Measurements from ENCODE around the gene ATP10A.

ATP10A gene

DNA sequence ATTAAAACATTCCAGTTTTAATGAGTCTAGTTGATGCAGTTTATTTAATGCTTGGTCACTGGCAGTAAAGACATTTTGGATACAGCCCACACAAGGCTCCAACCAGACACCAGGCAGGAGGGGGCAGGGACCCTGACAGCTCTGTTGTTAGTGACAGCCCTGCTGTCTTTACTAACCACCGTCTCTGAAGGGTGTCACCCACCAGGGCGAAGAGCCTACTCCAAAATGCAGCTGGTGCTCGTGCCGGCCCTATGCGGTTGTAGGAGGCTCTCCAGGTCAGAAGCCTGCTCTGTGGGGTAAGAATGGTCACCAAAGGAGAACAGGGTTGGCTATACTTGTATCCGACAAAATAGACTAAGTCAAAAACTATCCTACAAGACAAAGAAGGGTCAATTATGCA, 132.2 kb downstream of the ATP10A start:
- intact Hi-C loops (cut with micrococcal nuclease) = loop anchor here (10.0 kb wide), 1 partner anchor 134 kb away; the partner anchor contains the start of gene ATP10A
- no peak overlapping the region for H3K27ac Mint-ChIP-seq

DNA sequence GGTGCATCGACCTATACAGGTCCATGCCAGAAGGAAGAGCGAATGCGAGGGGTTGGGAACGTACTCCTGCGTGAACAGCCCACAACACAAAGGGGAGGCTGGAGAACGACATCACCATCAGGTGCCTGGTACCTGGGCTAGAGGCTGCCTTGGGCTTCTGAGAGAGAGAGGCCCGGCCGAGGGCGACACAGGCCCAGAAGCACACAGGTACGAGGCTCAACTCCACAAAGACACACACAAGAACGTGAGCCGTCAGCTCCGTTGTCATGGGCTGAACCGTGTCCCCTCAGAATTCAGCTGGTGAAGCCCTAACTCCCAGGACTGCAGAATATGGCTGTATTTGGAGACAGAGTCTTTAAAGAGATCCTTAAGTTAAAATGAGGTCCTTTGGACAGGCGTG, 134.3 kb downstream of the ATP10A start:
- Mint-ChIP-seq H3K27me3 (no peaks in the 10 kb centered on the region), H3K27ac (no peak overlapping the region), H3K4me3 (no peak overlapping the region), H3K36me3 (ENCODE audit: low read depth) (peaks cover 4% of the 10 kb centered on the region), H3K9me3 (no peaks in the 10 kb centered on the region), H3K4me1 (ENCODE audit: low read depth) (peaks cover 11% of the 10 kb centered on the region)
- intact Hi-C loops (cut with micrococcal nuclease) = no loop called here

More for the DNA sequence above, 132.2 kb downstream of the ATP10A start:
- Mint-ChIP-seq H3K4me3 (no peak overlapping the region), H3K4me1 (ENCODE audit: low read depth) (peaks cover 17% of the 10 kb centered on the region), H3K9me3 (no peaks in the 10 kb centered on the region), H3K27me3 (no peaks in the 10 kb centered on the region), H3K36me3 (ENCODE audit: low read depth) (peaks cover under 1% of the 10 kb centered on the region)

DNA sequence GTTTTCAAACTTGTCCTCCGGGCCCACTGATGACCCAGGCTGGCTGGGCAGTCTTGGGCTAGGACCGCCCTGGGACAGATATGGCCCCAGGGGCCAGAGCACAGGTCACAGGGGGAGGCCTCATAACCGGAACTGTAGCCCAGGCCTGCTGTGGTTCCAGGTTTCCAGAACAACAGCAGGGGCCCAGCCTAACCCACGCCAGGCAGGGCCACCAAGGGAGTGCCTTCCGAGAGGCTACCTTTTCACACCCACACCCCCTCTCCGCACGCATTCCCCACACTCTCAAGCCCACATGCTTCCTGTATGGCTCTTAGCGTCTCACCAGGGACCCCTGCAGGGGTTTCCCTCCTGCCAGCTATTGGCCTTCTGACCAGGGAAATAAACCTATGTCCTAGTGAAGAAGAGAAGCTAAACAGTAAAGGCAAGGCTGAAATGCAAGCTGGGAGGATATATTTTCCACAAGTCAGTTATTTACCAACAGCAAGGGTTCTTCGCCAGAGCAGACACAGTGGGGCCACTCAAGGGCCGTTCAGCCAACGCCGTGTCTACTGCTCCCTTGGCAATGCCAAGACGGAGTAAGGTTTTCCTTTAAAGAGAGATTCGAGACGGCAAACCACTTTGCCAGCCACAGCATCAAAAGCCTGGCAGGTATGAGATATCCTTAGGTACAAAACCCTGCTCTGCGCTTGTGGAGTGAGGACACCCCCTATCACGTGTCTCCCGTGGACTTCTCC, 135.1 kb downstream of the ATP10A start:
- Mint-ChIP-seq H3K36me3 (ENCODE audit: low read depth) (peaks cover 4% of the 10 kb centered on the region), H3K4me3 (no peak overlapping the region), H3K9me3 (no peaks in the 10 kb centered on the region), H3K27me3 (no peaks in the 10 kb centered on the region), H3K27ac (no peak overlapping the region), H3K4me1 (ENCODE audit: low read depth) (peaks cover 3% of the 10 kb centered on the region)
- intact Hi-C loops (cut with micrococcal nuclease) = no loop called here

DNA sequence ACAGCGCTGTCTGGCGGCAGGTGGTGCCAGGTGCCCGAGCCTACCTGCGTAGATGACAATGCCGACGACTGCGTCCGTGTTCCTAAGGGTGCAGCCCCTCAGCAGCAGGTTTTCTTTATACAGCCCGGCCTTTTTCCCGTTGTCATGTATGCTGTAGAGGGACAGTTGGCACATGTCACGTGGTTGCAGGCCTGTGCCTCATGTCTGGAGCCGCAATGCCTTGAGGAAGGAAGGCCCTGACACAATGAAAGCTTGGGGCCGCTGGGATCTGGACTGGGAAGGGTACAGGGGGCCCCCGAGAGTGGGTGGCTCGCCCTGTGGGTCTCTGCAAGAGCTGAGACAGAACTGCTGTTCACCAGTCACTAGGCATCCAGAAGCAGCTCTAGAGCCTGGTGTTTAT, 136.0 kb downstream of the ATP10A start:
- H3K4me3 Mint-ChIP-seq = no peak overlapping the region
- H3K36me3 Mint-ChIP-seq (ENCODE audit: low read depth) = peaks cover 6% of the 10 kb centered on the region

DNA sequence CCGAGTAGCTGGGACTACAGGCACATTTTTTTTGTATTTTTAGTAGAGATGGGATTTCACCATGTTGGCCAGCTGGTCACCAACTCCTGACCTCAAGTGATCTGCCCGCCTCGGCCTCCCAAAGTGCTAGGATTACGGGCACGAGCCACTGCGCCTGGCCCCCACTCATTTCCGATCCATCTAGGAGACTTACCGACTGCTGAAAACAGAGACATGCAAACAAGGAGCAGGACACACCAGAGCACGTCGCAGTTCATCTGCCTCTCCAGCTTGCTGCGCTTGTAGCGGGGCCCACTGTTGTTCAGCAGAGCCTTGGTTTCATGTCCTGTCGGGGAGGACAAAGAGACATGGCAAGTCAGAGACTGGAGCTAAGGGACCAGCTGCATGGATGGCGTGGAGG, 137.4 kb downstream of the ATP10A start:
- H3K36me3 Mint-ChIP-seq (ENCODE audit: low read depth) = peaks cover 20% of the 10 kb centered on the region
- H3K27ac Mint-ChIP-seq = no peak overlapping the region
- H3K9me3 Mint-ChIP-seq = no peaks in the 10 kb centered on the region
- intact Hi-C loops (cut with micrococcal nuclease) = no loop called here
- no peak overlapping the region for H3K4me3 Mint-ChIP-seq
- H3K4me1 Mint-ChIP-seq (ENCODE audit: low read depth) = no peaks in the 10 kb centered on the region
- no peaks in the 10 kb centered on the region for H3K27me3 Mint-ChIP-seq

More for the DNA sequence above, 136.0 kb downstream of the ATP10A start:
- Mint-ChIP-seq H3K9me3 (no peaks in the 10 kb centered on the region), H3K27ac (no peak overlapping the region), H3K27me3 (no peaks in the 10 kb centered on the region), H3K4me1 (ENCODE audit: low read depth) (no peaks in the 10 kb centered on the region)
- intact Hi-C loops (cut with micrococcal nuclease) = no loop called here

DNA sequence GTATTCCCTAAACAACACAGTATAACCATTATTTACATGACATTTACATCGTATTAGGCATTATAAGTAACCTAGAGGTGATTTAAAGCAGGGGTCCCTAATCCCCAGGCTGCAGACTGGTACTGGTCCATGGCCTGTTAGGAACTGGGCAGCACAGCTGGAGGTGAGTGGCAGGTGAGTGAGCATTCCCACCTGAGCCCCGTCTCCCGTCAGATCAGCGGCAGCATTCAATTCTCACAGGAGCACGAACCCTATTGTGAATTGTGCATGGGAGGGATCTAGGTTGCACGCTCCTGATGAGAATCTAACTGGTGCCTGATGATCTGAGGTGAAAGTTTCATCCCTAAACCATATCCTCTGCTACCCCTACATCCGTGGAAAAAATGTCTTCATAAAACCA, 138.2 kb downstream of the ATP10A start:
- Mint-ChIP-seq H3K4me3 (no peak overlapping the region), H3K36me3 (ENCODE audit: low read depth) (peaks cover 22% of the 10 kb centered on the region), H3K4me1 (ENCODE audit: low read depth) (no peaks in the 10 kb centered on the region), H3K27me3 (no peaks in the 10 kb centered on the region), H3K27ac (no peak overlapping the region), H3K9me3 (no peaks in the 10 kb centered on the region)
- intact Hi-C loops (cut with micrococcal nuclease) = no loop called here

DNA sequence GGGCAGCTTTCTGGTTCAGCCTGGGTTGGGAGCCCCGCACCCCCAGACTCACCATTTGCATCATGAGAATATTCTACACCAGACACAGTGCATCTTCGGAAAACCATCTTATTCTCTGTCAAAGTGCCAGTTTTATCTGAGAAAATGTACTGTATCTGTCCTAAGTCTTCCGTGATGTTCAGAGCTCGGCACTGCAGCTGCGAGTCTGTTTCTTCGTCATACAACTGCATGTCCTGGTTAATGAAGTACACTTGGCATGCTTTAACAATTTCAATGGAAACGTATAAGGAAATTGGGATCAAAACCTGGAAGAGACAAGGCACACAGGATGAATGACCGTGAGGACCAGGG, 141.5 kb downstream of the ATP10A start:
- Mint-ChIP-seq H3K4me1 (ENCODE audit: low read depth) (peaks cover 9% of the 10 kb centered on the region), H3K9me3 (no peaks in the 10 kb centered on the region), H3K27ac (no peak overlapping the region), H3K36me3 (ENCODE audit: low read depth) (peaks cover 22% of the 10 kb centered on the region), H3K4me3 (no peak overlapping the region), H3K27me3 (peaks cover 2% of the 10 kb centered on the region)
- intact Hi-C loops (cut with micrococcal nuclease) = no loop called here

DNA sequence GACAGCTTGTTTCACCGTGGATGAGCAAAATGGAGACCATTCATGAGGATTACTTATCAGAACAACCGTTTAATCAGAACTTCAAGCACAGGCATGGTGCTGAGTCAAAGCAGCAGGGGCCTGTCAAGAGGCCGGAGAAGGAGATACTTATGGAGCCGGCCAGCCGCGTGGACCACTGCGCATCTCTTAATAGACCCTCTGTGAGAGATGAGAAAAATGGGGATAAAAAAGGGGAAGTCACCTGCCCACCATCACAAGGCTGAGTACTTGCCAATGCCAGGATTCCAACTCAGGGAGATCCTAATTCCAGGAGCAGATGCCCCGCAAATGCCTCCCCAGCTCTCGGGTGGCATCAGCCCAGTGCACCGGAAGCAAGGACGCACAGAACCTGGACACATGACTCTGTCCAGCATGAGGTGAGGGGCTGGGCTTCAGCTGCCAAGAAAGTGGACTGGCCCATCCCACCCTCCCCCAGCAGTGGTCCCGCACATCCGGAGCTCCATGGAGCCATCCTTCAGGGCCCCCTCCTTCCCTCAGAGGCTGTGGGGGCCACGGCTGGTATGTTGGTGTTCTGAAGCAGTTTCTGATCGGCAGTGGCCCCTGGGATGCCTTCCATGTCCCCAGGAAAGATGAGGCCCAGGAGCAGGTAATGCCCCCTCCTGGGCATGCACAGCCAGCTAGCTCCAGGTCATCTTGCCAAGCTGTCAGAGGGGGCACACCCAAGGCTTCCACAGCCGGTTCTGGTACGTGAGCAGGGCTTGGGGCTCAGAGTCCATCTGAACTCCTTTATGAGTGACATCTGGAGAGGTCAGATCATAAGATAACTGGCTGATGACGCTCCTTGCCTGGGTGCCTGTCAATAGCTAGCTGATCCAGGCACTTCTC, 143.8 kb downstream of the ATP10A start:
- Mint-ChIP-seq H3K9me3 (no peaks in the 10 kb centered on the region), H3K36me3 (ENCODE audit: low read depth) (peaks cover 18% of the 10 kb centered on the region)

DNA sequence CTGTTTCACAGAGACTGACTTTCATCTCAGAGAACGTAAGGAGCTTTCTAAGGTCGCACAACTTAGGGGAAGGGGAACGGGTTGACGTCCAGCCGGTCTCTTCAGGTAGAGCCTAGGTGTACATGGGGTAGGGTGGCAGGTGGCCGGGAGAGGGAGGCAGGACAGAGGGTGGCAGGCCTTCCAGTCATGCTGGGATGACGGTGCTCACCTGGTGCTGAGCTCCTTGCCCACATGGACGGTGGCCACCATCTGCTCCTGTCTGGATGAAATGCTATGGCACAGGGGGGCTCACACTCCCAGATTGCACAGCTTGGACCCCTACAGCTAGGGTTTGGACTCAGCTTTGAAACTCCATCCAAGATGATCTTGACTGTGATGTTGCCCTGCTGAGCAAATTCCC, 144.5 kb downstream of the ATP10A start:
- peaks cover 9% of the 10 kb centered on the region for H3K4me1 Mint-ChIP-seq (ENCODE audit: low read depth)
- no peak overlapping the region for H3K4me3 Mint-ChIP-seq
- peaks cover 2% of the 10 kb centered on the region for H3K27me3 Mint-ChIP-seq
- intact Hi-C loops (cut with micrococcal nuclease) = no loop called here
- H3K36me3 Mint-ChIP-seq (ENCODE audit: low read depth) = peaks cover 23% of the 10 kb centered on the region
- no peaks in the 10 kb centered on the region for H3K9me3 Mint-ChIP-seq
- H3K27ac Mint-ChIP-seq = no peak overlapping the region

More for the DNA sequence above, 143.8 kb downstream of the ATP10A start:
- H3K4me3 Mint-ChIP-seq = no peak overlapping the region
- H3K27ac Mint-ChIP-seq = no peak overlapping the region
- H3K4me1 Mint-ChIP-seq (ENCODE audit: low read depth) = peaks cover 9% of the 10 kb centered on the region
- intact Hi-C loops (cut with micrococcal nuclease) = no loop called here
- peaks cover 2% of the 10 kb centered on the region for H3K27me3 Mint-ChIP-seq

DNA sequence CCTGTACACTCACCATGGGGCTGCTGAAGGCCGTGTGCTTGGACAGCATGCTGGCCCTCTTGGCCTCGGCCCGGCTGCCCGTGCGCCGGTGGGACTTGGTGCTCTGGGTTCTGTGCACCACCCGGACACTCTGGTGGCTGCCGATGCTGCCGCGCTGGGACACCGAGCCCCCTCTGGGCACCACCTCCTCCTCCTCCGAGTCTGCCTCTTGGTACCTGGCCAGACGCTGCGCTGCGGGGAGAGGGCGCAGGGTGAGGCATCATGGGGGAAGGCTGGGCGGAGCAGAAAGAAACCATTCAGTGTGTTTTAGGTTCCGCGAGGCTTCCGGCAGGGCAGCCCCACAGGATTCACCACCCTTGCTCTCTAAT, 145.0 kb downstream of the ATP10A start:
- Mint-ChIP-seq H3K4me1 (ENCODE audit: low read depth) (peaks cover 9% of the 10 kb centered on the region), H3K27ac (no peak overlapping the region)

DNA sequence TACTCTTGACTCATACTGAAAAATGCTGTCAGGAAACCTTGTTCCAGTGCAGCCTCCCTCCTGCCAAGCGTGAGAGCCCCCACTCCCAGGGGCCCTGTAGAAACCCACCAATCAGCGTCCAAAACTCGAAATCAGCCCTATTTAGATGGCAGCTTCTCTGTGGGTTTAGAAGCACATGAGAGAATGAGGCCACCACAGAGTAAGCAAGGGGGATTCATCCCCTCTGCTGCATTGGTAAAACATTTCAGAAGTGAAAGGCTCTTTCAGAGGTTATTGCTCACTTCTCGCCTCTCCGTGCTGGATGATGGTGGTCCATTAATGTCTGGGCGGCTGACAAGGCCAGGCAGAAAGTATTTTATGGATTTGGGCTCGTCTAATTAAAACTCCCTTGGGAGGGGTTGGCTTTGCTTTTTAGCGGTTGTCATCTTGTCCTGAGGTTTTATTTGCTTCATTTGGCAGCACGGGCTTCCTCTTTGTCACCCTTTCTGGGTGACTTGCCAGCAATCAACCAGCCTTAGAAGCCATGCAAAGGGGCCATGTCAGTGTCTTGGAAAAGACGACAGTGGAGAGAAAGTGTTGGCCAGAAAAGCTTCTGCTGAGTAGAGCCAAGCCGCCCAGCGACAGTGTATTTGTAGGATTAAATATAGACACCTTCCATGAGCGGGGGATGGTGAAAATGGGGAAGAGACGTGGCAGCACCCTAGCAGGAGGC, 145.5 kb downstream of the ATP10A start:
- no peak overlapping the region for H3K4me3 Mint-ChIP-seq
- H3K27me3 Mint-ChIP-seq = peaks cover 2% of the 10 kb centered on the region
- peaks cover 28% of the 10 kb centered on the region for H3K36me3 Mint-ChIP-seq (ENCODE audit: low read depth)
- no peaks in the 10 kb centered on the region for H3K9me3 Mint-ChIP-seq
- peaks cover 9% of the 10 kb centered on the region for H3K4me1 Mint-ChIP-seq (ENCODE audit: low read depth)
- no peak overlapping the region for H3K27ac Mint-ChIP-seq
- intact Hi-C loops (cut with micrococcal nuclease) = no loop called here

More for the DNA sequence above, 145.0 kb downstream of the ATP10A start:
- Mint-ChIP-seq H3K9me3 (no peaks in the 10 kb centered on the region), H3K36me3 (ENCODE audit: low read depth) (peaks cover 26% of the 10 kb centered on the region), H3K4me3 (no peak overlapping the region), H3K27me3 (peaks cover 2% of the 10 kb centered on the region)
- intact Hi-C loops (cut with micrococcal nuclease) = no loop called here

DNA sequence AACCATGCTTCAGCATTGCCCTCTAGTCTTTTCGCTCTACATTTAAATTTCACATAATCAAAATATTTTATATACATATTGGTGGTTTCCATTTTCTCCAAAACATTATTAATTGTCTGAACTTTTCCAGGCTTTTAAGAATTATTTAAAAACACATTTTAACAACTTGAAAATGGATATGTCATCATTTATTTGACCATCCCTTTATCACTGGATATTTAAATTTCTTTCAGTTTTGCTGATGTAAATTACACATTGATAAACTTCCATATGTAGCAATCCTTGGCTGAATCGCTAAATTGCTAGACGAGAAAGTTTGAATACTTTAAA, 146.0 kb downstream of the ATP10A start:
- peaks cover 9% of the 10 kb centered on the region for H3K4me1 Mint-ChIP-seq (ENCODE audit: low read depth)
- H3K27me3 Mint-ChIP-seq = peaks cover 2% of the 10 kb centered on the region
- no peaks in the 10 kb centered on the region for H3K9me3 Mint-ChIP-seq
- no peak overlapping the region for H3K4me3 Mint-ChIP-seq
- H3K36me3 Mint-ChIP-seq (ENCODE audit: low read depth) = peaks cover 31% of the 10 kb centered on the region
- H3K27ac Mint-ChIP-seq = no peak overlapping the region
- intact Hi-C loops (cut with micrococcal nuclease) = no loop called here

DNA sequence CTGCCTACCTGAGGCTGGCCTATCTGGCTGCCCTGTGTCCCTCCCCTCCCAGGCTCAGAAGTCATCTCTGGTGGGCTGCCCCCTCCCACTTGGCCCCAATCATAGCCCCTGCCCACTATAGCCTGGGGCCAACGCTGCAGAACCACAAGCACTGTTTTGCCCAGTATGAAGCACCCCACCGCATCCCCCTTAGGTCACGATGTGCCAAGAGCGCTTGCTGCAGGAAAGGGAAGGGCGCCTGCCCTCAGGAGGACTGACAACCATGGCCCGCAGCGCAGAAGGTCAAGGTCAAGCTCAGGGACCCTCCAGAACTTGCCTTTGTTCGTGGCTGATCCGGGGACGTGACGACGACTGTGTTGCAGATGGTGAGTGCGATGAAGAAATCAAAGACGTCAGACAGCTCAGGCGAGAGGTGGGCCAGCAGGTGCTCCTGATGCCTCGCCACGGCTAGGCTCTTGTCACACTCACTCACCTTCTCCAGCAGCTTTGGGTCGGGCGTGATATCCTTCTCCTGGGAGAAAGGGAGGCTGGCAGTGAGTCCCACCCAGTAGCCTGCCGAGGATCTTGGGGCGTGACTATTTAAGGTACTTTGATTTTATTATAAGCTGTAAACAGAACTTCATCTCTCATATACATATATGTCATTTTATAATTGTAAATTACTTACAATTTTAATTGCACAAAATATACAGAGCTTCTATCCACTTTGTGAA, 146.6 kb downstream of the ATP10A start:
- no peak overlapping the region for H3K27ac Mint-ChIP-seq
- H3K4me3 Mint-ChIP-seq = no peak overlapping the region
- intact Hi-C loops (cut with micrococcal nuclease) = no loop called here
- peaks cover 9% of the 10 kb centered on the region for H3K4me1 Mint-ChIP-seq (ENCODE audit: low read depth)
- no peaks in the 10 kb centered on the region for H3K9me3 Mint-ChIP-seq
- peaks cover 2% of the 10 kb centered on the region for H3K27me3 Mint-ChIP-seq
- H3K36me3 Mint-ChIP-seq (ENCODE audit: low read depth) = peaks cover 30% of the 10 kb centered on the region

Data from dendritic cell treated with granulocyte-macrophage colony-stimulating factor and Interleukin-4, amounts not matched to agents 40 ng/mL and 50 ng/mL, for 4 days (primary cell).